Erythroblast (primary cell): ENCODE data around the gene SLC27A2.

Experiments used
- GATA1 ChIP-seq: IDR thresholded peaks from 2 replicates; pipeline ENCODE4 v1.6.1; 2011; ENCODE audit warnings: low read depth, mild to moderate bottlenecking, control low read depth, low read length, moderate library complexity
- POLR2A ChIP-seq: IDR thresholded peaks from 2 replicates; pipeline ENCODE4 v1.6.1; 2011; ENCODE audit warnings: mild to moderate bottlenecking, low read length

DNA sequence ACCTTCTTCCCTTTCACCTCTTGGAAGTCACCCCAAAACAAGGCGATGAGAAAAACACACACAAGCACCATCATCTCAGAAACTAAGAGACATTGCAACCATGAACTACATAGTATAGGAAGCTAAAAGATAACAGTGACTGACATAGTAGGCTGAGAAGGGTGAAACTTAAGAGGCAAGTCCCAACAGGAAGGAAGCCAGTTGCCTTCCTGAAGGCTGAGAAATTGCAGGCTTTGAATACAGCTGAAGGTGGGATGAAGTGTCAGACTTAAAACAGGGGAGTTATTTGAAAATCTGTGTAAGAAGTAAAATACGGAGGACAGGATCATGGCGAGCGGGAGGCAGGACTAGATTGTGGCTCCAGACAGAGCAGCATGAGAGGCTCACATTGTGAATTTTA is 27.8 kb downstream of the SLC27A2 start:
- TF ChIP-seq POLR2A (no peak), GATA1 (no peak)
